HepG2 (cell line): ENCODE results near the gene LARP1. TPM values are rescaled to one million over a fixed set of nuclear protein-coding genes. Genes with fewer than 3 reads are reported as not detected.

ENCODE experiments used
- ARNT2 ChIP-seq: sonication (generic); formaldehyde crosslinking; IDR thresholded peaks from 2 replicates; pipeline ENCODE4 v1.8.0; 2022; ENCODE audit warnings: mild to moderate bottlenecking, low read depth, missing genetic modification reagents, moderate library complexity
- ELF4 ChIP-seq: sonication (generic); formaldehyde crosslinking; IDR thresholded peaks from 2 replicates; pipeline ENCODE4 v1.5.0; 2020; ENCODE audit warnings: missing genetic modification reagents, mild to moderate bottlenecking, moderate library complexity, borderline replicate concordance
- GTF2F1 ChIP-seq: fragments of 150-350 bp; IDR thresholded peaks from 2 replicates; pipeline ENCODE4 v1.6.1; 2014; ENCODE audit warnings: low read length
- HMG20B ChIP-seq: conservative IDR thresholded peaks from 2 replicates; pipeline ENCODE4 v1.6.1; 2016; ENCODE audit warnings: missing genetic modification reagents, missing compliant biosample characterization
- MTF2 ChIP-seq: sonication (generic); formaldehyde crosslinking; IDR thresholded peaks from 2 replicates; pipeline ENCODE4 v1.5.0; 2020; ENCODE audit warnings: missing genetic modification reagents, borderline replicate concordance
- ZNF143 ChIP-seq: sonication (generic); formaldehyde crosslinking; IDR thresholded peaks from 2 replicates; pipeline ENCODE4 v1.4.0; 2020; ENCODE audit warnings: missing genetic modification reagents
- ZNF282 ChIP-seq: fragments of 450-650 bp; IDR thresholded peaks from 2 replicates; pipeline ENCODE4 v1.6.1; 2018; ENCODE audit not compliant: partially characterized antibody
- ZNF292 ChIP-seq: sonication (generic); formaldehyde crosslinking; IDR thresholded peaks from 2 replicates; pipeline ENCODE4 v1.8.1; 2022; ENCODE audit warnings: mild to moderate bottlenecking, low read depth, missing genetic modification reagents, borderline replicate concordance
- ZNF558 ChIP-seq: sonication (generic); formaldehyde crosslinking; IDR thresholded peaks from 2 replicates; pipeline ENCODE4 v1.9.0; 2022; ENCODE audit warnings: mild to moderate bottlenecking, missing genetic modification reagents, borderline replicate concordance
- ZNF619 ChIP-seq: sonication (generic); formaldehyde crosslinking; IDR thresholded peaks from 2 replicates; pipeline ENCODE4 v1.4.0; 2020; ENCODE audit warnings: mild to moderate bottlenecking, missing genetic modification reagents
- polyA plus RNA-seq, 8 experiments: library from polyadenylated mRNA; depleted of rRNA in 3 of 8; stranded (reverse) in 7 of 8; unstranded in 1 of 8; fragments of >200 nt; fragmentation: Illumina TruSeq in 4 of 8; extraction: Trizol in 4 of 8; gene quantifications; 2 replicates each; pipeline versions ENCODE4 v1.2.1 to v1.2.3, GENCODE V29; 2011 to 2016; ENCODE audit warnings: low read depth in 4 of 8, missing spikeins in 1 of 8, mixed read lengths in 1 of 8; ENCODE audit not compliant: insufficient read depth in 1 of 8
- total RNA-seq, 5 experiments: library from RNA; depleted of rRNA; stranded (reverse); fragments of >200 nt; fragmentation: Illumina TruSeq; extraction: Trizol; gene quantifications; 2 replicates each; pipeline ENCODE4 v1.2.3, GENCODE V29; 2016; ENCODE audit warnings: low read depth in 1 of 5
- TF ChIP-seq, protein P1 (sequence below): sonication (generic); formaldehyde crosslinking; IDR thresholded peaks from 2 replicates; pipeline ENCODE4 v1.4.0; 2020; ENCODE audit warnings: missing genetic modification reagents
- TF ChIP-seq, protein P2 (sequence below): sonication (generic); formaldehyde crosslinking; IDR thresholded peaks from 2 replicates; pipeline ENCODE4 v1.4.0; 2020; ENCODE audit warnings: missing genetic modification reagents
- TF ChIP-seq, protein P3 (sequence below): sonication (generic); formaldehyde crosslinking; IDR thresholded peaks from 2 replicates; pipeline ENCODE4 v1.4.0; 2020; ENCODE audit warnings: missing genetic modification reagents; ENCODE audit errors: not compliant biosample characterization
- TF ChIP-seq, protein P4 (sequence below): sonication (generic); formaldehyde crosslinking; IDR thresholded peaks from 2 replicates; pipeline ENCODE4 v1.5.0; 2020; ENCODE audit warnings: missing genetic modification reagents
- TF ChIP-seq, protein P5 (sequence below): sonication (generic); formaldehyde crosslinking; IDR thresholded peaks from 2 replicates; pipeline ENCODE4 v1.9.0; 2021; ENCODE audit warnings: missing genetic modification reagents, borderline replicate concordance

LARP1 gene
- total and polyA plus RNA-seq, 2 of the 13 experiments (the other 11 are each of a cell fraction or from before 2014, with no cell fraction given) = 45.2 to 61.4 TPM

DNA sequence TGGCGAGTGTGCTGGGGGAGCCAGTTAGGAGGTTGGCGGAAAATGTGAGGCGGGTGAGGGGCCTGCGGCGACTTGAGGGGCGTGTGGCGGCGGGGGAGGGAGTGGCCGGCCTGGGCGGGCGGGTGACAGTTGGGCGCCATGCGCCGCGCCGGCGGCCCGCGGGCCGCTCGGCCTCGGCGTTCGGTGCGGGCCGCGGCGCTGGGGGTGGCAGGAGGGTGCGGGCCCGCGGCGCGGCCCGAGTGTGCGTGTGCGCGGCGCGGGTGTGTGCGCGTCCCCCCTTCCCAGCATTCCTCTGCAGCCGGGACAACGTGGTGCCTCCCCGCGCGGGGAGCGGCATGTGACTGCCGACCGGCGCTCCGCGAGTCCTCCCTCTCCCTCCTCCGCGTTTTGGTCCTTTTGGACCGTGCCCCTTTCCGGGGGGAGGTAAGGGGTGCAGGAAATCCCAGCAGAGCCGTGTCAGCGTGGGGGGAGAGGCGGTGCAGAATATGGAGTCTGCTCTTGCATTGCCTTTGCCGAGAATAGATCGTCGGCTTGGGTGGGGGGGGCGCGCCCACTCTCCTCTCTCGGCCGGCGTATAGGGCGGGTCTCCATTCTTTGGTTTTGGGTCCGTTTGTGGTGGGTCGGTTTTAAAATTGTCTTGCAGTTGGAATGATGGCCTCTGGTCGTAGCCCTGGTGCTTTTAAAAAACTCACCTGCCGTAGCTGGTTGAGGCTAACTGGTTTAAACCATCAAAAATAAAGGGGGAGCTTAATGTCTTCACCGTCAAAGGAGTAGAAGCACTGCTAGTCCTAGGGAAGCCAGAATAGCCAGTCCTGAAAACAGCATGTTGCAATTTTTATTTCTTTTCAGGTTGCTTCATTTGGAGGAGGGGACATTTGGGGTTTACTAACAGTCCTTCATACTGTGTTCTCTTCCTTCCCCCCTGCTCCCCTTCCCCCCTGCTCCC lies 2.0 kb downstream of the LARP1 start (continued):
- TF ChIP-seq, protein P1, sequence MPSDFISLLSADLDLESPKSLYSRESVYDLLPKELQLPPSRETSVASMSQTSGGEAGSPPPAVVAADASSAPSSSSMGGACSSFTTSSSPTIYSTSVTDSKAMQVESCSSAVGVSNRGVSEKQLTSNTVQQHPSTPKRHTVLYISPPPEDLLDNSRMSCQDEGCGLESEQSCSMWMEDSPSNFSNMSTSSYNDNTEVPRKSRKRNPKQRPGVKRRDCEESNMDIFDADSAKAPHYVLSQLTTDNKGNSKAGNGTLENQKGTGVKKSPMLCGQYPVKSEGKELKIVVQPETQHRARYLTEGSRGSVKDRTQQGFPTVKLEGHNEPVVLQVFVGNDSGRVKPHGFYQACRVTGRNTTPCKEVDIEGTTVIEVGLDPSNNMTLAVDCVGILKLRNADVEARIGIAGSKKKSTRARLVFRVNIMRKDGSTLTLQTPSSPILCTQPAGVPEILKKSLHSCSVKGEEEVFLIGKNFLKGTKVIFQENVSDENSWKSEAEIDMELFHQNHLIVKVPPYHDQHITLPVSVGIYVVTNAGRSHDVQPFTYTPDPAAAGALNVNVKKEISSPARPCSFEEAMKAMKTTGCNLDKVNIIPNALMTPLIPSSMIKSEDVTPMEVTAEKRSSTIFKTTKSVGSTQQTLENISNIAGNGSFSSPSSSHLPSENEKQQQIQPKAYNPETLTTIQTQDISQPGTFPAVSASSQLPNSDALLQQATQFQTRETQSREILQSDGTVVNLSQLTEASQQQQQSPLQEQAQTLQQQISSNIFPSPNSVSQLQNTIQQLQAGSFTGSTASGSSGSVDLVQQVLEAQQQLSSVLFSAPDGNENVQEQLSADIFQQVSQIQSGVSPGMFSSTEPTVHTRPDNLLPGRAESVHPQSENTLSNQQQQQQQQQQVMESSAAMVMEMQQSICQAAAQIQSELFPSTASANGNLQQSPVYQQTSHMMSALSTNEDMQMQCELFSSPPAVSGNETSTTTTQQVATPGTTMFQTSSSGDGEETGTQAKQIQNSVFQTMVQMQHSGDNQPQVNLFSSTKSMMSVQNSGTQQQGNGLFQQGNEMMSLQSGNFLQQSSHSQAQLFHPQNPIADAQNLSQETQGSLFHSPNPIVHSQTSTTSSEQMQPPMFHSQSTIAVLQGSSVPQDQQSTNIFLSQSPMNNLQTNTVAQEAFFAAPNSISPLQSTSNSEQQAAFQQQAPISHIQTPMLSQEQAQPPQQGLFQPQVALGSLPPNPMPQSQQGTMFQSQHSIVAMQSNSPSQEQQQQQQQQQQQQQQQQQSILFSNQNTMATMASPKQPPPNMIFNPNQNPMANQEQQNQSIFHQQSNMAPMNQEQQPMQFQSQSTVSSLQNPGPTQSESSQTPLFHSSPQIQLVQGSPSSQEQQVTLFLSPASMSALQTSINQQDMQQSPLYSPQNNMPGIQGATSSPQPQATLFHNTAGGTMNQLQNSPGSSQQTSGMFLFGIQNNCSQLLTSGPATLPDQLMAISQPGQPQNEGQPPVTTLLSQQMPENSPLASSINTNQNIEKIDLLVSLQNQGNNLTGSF (CRISPR knock-in tag) = no peak
- TF ChIP-seq, protein P2, sequence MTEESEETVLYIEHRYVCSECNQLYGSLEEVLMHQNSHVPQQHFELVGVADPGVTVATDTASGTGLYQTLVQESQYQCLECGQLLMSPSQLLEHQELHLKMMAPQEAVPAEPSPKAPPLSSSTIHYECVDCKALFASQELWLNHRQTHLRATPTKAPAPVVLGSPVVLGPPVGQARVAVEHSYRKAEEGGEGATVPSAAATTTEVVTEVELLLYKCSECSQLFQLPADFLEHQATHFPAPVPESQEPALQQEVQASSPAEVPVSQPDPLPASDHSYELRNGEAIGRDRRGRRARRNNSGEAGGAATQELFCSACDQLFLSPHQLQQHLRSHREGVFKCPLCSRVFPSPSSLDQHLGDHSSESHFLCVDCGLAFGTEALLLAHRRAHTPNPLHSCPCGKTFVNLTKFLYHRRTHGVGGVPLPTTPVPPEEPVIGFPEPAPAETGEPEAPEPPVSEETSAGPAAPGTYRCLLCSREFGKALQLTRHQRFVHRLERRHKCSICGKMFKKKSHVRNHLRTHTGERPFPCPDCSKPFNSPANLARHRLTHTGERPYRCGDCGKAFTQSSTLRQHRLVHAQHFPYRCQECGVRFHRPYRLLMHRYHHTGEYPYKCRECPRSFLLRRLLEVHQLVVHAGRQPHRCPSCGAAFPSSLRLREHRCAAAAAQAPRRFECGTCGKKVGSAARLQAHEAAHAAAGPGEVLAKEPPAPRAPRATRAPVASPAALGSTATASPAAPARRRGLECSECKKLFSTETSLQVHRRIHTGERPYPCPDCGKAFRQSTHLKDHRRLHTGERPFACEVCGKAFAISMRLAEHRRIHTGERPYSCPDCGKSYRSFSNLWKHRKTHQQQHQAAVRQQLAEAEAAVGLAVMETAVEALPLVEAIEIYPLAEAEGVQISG (CRISPR knock-in tag) = peak; percentile 16; the same call in 1 of the 2 replicates
- TF ChIP-seq, protein P3, sequence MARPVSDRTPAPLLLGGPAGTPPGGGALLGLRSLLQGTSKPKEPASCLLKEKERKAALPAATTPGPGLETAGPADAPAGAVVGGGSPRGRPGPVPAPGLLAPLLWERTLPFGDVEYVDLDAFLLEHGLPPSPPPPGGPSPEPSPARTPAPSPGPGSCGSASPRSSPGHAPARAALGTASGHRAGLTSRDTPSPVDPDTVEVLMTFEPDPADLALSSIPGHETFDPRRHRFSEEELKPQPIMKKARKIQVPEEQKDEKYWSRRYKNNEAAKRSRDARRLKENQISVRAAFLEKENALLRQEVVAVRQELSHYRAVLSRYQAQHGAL (CRISPR knock-in tag) = no peak
- TF ChIP-seq MTF2 (CRISPR knock-in tag) (no peak), ZNF282 (no peak), ZNF558 (CRISPR knock-in tag) (no peak), ELF4 (CRISPR knock-in tag) (no peak), ZNF292 (CRISPR knock-in tag) (no peak), ARNT2 (CRISPR knock-in tag) (no peak), ZNF619 (CRISPR knock-in tag) (no peak), HMG20B (CRISPR knock-in tag) (no peak), ZNF143 (CRISPR knock-in tag) (peak; percentile 68; the same call in 1 of the 2 replicates), GTF2F1 (no peak)
- TF ChIP-seq, protein P4, sequence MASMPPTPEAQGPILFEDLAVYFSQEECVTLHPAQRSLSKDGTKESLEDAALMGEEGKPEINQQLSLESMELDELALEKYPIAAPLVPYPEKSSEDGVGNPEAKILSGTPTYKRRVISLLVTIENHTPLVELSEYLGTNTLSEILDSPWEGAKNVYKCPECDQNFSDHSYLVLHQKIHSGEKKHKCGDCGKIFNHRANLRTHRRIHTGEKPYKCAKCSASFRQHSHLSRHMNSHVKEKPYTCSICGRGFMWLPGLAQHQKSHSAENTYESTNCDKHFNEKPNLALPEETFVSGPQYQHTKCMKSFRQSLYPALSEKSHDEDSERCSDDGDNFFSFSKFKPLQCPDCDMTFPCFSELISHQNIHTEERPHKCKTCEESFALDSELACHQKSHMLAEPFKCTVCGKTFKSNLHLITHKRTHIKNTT = no peak
- TF ChIP-seq, protein P5, sequence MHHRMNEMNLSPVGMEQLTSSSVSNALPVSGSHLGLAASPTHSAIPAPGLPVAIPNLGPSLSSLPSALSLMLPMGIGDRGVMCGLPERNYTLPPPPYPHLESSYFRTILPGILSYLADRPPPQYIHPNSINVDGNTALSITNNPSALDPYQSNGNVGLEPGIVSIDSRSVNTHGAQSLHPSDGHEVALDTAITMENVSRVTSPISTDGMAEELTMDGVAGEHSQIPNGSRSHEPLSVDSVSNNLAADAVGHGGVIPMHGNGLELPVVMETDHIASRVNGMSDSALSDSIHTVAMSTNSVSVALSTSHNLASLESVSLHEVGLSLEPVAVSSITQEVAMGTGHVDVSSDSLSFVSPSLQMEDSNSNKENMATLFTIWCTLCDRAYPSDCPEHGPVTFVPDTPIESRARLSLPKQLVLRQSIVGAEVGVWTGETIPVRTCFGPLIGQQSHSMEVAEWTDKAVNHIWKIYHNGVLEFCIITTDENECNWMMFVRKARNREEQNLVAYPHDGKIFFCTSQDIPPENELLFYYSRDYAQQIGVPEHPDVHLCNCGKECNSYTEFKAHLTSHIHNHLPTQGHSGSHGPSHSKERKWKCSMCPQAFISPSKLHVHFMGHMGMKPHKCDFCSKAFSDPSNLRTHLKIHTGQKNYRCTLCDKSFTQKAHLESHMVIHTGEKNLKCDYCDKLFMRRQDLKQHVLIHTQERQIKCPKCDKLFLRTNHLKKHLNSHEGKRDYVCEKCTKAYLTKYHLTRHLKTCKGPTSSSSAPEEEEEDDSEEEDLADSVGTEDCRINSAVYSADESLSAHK (CRISPR knock-in tag) = no peak
